ENCODE data around the gene AKAP6. TPM values are rescaled to one million over a fixed set of nuclear protein-coding genes. Genes with fewer than 3 reads are reported as not detected.
A peak's percentile ranks its signal among the peaks of the same experiment; 100 is the strongest.

AKAP6 gene
- total RNA-seq, 1 donor from 2014 or later = 7.7 TPM

DNA sequence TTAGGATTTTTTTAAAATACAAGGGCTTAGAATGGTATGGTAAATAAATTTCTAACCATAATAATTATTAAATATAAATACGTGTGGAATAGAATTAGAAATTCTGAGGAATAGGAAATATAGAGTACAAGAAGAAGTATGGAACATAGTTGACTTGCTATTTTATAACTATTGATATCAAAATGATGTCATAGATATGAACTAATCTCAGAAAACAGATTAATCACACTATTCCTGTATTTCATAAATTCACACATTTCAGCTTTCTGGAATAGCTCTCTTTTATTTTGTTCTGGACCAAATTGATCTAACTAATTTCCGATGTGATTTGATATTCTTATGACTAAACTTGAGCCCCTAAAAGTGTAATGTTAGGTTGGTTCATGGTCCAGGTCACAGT, 372.4 kb downstream of the AKAP6 start:
- TF ChIP-seq, protein P1, sequence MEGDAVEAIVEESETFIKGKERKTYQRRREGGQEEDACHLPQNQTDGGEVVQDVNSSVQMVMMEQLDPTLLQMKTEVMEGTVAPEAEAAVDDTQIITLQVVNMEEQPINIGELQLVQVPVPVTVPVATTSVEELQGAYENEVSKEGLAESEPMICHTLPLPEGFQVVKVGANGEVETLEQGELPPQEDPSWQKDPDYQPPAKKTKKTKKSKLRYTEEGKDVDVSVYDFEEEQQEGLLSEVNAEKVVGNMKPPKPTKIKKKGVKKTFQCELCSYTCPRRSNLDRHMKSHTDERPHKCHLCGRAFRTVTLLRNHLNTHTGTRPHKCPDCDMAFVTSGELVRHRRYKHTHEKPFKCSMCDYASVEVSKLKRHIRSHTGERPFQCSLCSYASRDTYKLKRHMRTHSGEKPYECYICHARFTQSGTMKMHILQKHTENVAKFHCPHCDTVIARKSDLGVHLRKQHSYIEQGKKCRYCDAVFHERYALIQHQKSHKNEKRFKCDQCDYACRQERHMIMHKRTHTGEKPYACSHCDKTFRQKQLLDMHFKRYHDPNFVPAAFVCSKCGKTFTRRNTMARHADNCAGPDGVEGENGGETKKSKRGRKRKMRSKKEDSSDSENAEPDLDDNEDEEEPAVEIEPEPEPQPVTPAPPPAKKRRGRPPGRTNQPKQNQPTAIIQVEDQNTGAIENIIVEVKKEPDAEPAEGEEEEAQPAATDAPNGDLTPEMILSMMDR (IDR thresholded peaks at IDR 0.05) = no peak
- intact Hi-C loops (cut with DNase I) = no loop called here
- Histone ChIP-seq H3K27me3 (no peaks in the 10 kb centered on the region), H3K4me3 (no peak overlapping the region), H3K9me3 (no peaks in the 10 kb centered on the region), H3K27ac (no peak overlapping the region), H3K36me3 (no peaks in the 10 kb centered on the region), H3K4me1 (peaks cover 6% of the 10 kb centered on the region)
- DNase-seq = no peak
- no peak for ATAC-seq

DNA sequence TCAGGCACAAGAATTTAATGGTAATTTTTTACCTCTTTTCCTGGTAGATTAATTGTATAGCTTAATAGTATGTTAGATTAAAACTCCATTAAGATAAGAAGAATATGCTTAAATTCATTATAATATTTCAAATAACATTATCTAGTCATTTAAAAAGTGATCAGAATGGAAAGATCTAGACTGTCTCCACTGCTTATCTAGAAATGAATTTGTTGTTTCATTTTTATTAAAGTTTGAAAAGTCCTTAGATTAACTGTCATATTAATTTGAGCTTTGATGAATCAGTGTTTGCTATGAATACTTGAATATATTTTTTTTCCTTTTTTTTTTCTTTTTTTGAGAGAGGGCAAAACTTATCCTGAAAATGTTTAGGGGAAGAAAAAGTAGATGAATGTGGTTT, 373.0 kb downstream of the AKAP6 start:
- Histone ChIP-seq H3K4me3 (no peak overlapping the region), H3K27me3 (no peaks in the 10 kb centered on the region), H3K27ac (peak overlapping the region; percentile 65), H3K4me1 (peaks cover 6% of the 10 kb centered on the region), H3K36me3 (no peaks in the 10 kb centered on the region), H3K9me3 (no peaks in the 10 kb centered on the region)
- intact Hi-C loops (cut with DNase I) = no loop called here
- no peak for ATAC-seq
- TF ChIP-seq, protein P1 (IDR thresholded peaks at IDR 0.05) = no peak
- no peak for DNase-seq

DNA sequence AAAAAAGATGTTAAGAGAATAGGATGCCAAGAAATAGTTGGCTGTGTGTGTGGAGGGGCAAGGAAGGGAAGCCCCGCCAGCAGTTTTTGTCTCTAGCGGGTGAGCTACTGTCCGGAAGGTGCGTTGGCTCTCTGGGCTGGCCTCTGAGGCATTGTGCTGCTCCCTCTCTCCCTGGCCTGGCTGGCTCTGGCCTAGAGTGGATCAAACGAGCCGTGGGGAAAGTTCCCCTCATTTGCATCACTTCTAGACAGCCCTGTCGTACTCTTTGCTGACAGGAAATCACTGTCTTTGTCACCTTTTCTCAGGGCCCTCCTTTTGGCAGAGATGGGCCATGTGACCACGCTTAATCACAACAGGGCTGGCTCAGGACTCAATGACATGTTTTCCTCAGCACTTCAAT, 373.5 kb downstream of the AKAP6 start:
- ATAC-seq (peak; percentile 45), DNase-seq (no peak)
- H3K9me3 ChIP-seq = no peaks in the 10 kb centered on the region
- peak overlapping the region; percentile 65 for H3K27ac ChIP-seq
- H3K4me3 ChIP-seq = no peak overlapping the region
- peaks cover 6% of the 10 kb centered on the region for H3K4me1 ChIP-seq
- intact Hi-C loops (cut with DNase I) = no loop called here
- H3K36me3 ChIP-seq = no peaks in the 10 kb centered on the region
- no peaks in the 10 kb centered on the region for H3K27me3 ChIP-seq
- TF ChIP-seq, protein P1 (IDR thresholded peaks at IDR 0.05) = no peak

DNA sequence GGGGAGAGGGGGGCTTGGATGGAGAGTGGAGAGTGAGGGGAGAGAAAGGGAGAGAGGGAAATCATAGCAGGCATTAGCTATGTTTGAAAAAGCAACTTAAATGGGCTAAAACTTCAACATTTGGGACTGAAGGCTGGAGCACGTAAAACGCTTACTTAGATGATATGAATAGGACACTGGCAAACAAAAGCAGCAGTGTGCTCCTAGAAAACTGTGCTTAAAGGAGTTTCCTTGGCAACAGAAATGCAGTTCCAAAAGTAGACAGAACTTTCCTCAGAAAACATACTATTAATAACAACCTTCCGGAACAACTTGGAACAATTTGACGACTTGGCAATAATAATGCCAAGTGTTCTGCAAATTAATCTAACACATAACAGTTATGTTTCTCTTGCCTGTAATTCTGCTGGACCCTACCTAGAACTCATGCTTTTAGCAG, 374.1 kb downstream of the AKAP6 start:
- peak overlapping the region; percentile 65 for H3K27ac ChIP-seq
- peaks cover 6% of the 10 kb centered on the region for H3K4me1 ChIP-seq
- H3K4me3 ChIP-seq = no peak overlapping the region
- intact Hi-C loops (cut with DNase I) = no loop called here
- no peaks in the 10 kb centered on the region for H3K27me3 ChIP-seq
- no peaks in the 10 kb centered on the region for H3K36me3 ChIP-seq
- TF ChIP-seq, protein P1 (IDR thresholded peaks at IDR 0.05) = no peak
- DNase-seq (no peak), ATAC-seq (no peak)
- H3K9me3 ChIP-seq = no peaks in the 10 kb centered on the region

DNA sequence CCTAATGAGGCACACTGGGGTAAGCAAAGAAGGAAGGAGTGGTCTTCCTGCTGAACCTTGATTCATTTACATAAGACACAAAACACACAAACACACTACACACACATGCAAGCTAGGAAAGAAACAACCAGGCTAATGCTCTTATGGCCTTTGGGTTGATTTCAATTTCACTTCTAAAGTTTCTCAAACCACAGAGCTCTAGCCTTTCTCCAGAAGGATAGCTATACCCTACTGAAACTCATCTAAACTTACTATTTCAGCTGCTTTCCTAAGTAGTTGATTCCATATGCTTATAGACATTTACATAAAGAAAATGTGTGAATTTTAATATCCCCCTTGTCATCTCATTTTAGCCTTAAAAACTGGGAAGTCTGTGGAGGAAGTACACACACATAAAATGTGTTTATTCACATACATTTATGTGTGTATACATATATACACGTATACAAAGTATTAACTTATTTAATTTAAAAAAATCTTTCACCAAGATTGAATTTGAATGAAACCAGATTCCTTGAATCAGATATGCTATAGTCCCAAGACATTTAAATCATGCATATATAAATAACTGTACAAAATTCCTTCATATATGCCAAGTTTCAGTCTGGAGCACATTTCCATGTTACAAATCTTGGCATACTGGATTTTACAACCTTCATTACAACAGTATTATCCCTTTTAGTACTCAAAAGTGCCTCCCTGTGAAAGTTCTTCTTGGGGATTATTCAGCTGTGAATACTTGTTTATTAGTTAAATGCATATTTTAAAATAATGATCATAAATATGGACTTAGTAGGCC, 377.8 kb downstream of the AKAP6 start:
- H3K27me3 ChIP-seq = no peaks in the 10 kb centered on the region
- DNase-seq (no peak), ATAC-seq (no peak)
- TF ChIP-seq, protein P1 (IDR thresholded peaks at IDR 0.05) = no peak
- no peak overlapping the region for H3K4me3 ChIP-seq
- H3K4me1 ChIP-seq = peaks cover 6% of the 10 kb centered on the region
- H3K9me3 ChIP-seq = no peaks in the 10 kb centered on the region
- intact Hi-C loops (cut with DNase I) = no loop called here
- H3K36me3 ChIP-seq = no peaks in the 10 kb centered on the region
- H3K27ac ChIP-seq = no peak overlapping the region
